ENCODE data around the gene PDE1A.

PDE1A gene

GRCh38 chr2:182115258-182115657 lies 311.6 kb downstream of the PDE1A start:
- no peak for FAIRE-seq

GRCh38 chr2:182113334-182113733 lies 313.5 kb downstream of the PDE1A start:
- FAIRE-seq = no peak

GRCh38 chr2:182110347-182110746 lies 316.5 kb downstream of the PDE1A start:
- FAIRE-seq = no peak

GRCh38 chr2:182103526-182103925 lies 323.3 kb downstream of the PDE1A start:
- no peak for FAIRE-seq

GRCh38 chr2:182101263-182101662 lies 325.6 kb downstream of the PDE1A start:
- FAIRE-seq = no peak

GRCh38 chr2:182098648-182099047 lies 328.2 kb downstream of the PDE1A start:
- FAIRE-seq = no peak

- no peak for FAIRE-seq
These were observed 329.2 kb downstream of the PDE1A start for GRCh38 chr2:182097571-182098164.

- FAIRE-seq = no peak
These were observed 336.4 kb downstream of the PDE1A start for GRCh38 chr2:182090486-182090885.

All from islet of Langerhans (tissue), 1 donor.